K562 treated with DMSO at 1 percent for 24 hours (cell line): ENCODE measurements around the gene F13B. TPM values are rescaled to one million over a fixed set of nuclear protein-coding genes. Genes with fewer than 3 reads are reported as not detected.

ENCODE experiments used
- total RNA-seq: library from RNA; unstranded; fragments of 300-600 nt; gene quantifications from 2 replicates; pipeline ENCODE4 v1.2.3, GENCODE V29; 2022; ENCODE audit warnings: low read depth; ENCODE audit not compliant: insufficient read depth

F13B gene, protein sequence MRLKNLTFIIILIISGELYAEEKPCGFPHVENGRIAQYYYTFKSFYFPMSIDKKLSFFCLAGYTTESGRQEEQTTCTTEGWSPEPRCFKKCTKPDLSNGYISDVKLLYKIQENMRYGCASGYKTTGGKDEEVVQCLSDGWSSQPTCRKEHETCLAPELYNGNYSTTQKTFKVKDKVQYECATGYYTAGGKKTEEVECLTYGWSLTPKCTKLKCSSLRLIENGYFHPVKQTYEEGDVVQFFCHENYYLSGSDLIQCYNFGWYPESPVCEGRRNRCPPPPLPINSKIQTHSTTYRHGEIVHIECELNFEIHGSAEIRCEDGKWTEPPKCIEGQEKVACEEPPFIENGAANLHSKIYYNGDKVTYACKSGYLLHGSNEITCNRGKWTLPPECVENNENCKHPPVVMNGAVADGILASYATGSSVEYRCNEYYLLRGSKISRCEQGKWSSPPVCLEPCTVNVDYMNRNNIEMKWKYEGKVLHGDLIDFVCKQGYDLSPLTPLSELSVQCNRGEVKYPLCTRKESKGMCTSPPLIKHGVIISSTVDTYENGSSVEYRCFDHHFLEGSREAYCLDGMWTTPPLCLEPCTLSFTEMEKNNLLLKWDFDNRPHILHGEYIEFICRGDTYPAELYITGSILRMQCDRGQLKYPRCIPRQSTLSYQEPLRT
- not detected in 2 replicates for total RNA-seq

DNA sequence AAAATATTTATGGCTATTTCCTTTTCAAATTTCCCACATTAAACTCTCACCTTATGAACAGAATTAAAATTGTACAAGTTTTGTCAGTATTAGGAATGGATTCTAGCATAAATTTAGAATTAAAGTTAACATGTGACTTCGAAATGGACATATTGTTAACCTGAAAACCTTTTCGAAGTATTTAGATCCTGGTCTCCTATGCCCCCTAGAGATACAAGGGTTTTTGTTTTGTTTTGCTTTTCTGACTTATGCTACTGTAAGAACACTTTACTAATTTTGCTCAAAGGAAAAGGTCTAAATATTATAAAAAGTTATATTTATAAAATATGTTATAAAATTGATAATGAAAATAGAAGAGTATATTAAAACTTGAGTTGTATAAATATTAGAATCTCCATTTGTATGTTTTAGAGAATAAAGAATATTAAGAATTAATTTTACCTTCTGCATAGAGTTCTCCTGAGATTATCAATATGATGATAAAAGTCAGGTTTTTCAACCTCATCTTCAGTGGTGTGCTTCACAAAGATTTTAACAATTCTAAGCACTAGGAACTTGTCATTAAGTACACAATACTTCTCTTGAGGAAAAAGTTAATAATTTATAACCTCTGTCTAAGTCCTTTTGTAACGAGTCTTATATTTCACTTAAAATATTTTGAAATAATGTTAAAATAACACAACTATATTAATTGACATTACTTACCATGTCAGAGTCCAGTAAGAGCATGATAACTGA is at the start of gene F13B:
Gene F13B, minus strand, starts transcription at position 542 of the 738 bp plus-strand sequence. Its CDS starts 37 bp downstream, at position 505.

Other genes starting within 250 kb of the F13B start
- gene CFHR1, start 247.5 kb downstream of the F13B start, total RNA-seq, result 0.24 TPM in 1 of 2 replicates, not detected in the other
- gene CFHR4, start 179.2 kb downstream of the F13B start, total RNA-seq, result not detected in 2 replicates
- gene CFHR2, start 123.5 kb downstream of the F13B start, total RNA-seq, result not detected in 2 replicates
- gene CFHR5, start 89.7 kb downstream of the F13B start, total RNA-seq, result not detected in 2 replicates
- gene ASPM, start 79.4 kb upstream of the F13B start, total RNA-seq, result 18.7 and 22.3 TPM in 2 replicates
- 3.1 and 3.5 TPM in 2 replicates for gene ZBTB41, start 134.0 kb upstream of the F13B start, total RNA-seq
- not detected in 2 replicates for gene CRB1, start 201.0 kb upstream of the F13B start, total RNA-seq